Measurements from ENCODE around the gene SPG7.
"Not testable (repeated sequence)": the region's sequence is repeated elsewhere in the genome, so short reads cannot be mapped to it uniquely, and the experiment has no call there.

SPG7 gene

GRCh38 chr16:89564476-89565255 lies 56.5 kb downstream of the SPG7 start:
- no peak for DNase-seq (ENCODE audit: low read depth, low spot score)

GRCh38 chr16:89565256-89565505 lies 57.0 kb downstream of the SPG7 start:
- DNase-seq (ENCODE audit: low read depth, low spot score): no peak

DNA sequence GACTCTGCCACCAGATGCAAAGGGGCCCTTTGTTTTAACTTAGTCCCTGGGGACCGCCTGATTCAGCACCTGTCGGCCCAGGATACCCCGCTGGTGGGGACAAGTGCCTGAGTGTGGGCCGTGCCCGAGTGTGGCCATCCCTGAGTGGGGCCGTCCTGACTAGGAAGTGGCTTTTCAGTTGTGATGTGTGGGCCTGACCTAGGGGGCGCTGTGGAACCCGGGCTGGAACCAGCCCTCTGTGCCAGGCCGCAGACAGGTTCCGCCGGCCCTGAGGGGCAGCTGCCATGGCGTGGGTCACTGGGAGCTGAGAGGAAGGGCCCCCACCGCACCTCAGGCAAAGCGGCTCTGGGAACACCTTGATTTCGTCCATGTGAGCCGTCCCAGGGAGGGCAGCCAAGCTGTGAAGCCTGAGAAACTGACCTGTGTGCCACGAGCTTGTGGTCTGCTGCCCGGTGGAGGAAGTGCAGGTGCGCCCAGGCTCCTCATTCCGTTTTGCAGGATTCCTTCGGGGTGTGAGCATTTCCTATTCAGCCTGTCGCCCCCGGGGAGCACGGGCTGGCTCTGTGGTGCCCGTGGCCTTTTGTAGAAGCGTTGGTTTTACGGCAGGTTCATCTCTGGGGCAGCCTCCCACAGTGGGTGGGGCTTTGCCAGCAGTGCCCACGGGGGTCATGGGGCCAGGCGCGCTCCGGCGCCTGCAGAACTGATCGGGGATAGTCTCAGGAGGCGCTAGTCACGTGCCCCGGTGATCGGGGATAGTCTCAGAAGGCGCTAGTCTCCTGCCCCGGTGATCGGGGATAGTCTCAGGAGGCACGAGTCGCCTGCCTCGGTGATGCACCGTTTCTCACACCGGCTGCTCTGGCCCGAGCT lies 57.5 kb downstream of the SPG7 start:
- DNase-seq (ENCODE audit: low read depth, low spot score): no peak

DNA sequence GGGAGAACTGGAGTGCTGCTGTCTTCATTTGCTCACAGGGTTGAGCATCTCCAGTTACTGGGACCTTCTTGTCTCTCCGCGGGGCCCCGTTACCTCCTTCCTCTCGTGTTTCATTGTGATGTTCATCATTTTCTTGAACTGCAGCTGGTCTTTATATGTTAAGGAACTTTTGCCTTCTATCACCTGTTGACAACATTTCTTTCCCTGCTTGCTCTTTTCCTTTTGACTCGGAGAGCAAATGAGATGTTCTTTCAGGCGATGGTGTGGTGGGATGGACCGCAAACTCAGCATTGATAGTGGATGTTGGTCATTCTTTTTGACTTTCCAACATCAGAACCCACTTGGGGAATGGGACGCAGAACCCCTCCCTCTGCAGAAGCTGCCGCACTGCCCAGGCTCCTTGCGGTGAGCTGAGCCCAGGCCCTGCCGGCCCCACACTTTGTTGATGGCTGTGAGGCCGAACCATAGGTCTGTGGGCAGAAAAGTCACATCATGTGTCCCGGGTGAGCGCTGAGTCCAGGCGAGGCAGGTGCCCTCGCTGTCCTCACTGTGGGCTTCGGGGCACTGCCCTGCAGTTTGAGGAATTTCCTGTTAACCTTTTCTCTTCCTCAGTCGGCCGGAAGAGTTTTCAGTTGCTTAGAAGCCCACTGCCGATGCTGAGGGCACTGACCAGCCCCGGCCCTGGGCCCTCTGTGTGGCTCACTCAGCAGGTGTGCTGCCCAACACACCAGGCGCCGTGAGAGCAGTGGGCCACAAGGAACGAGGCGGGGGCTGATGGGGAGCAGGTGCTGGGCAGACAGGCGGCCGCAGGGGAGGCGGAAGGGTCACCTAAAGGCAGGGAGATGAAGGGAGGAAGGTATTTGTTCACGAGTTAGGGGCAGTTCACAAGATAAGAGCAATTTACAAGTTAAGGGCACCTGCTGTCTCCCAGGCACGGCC lies 59.7 kb downstream of the SPG7 start:
- no peak for DNase-seq (ENCODE audit: low read depth, low spot score)

GRCh38 chr16:89569506-89570341 lies 61.5 kb downstream of the SPG7 start:
- DNase-seq (ENCODE audit: low read depth, low spot score): no peak

GRCh38 chr16:89570342-89570923 lies 62.2 kb downstream of the SPG7 start:
- no peak for DNase-seq (ENCODE audit: low read depth, low spot score)

DNA sequence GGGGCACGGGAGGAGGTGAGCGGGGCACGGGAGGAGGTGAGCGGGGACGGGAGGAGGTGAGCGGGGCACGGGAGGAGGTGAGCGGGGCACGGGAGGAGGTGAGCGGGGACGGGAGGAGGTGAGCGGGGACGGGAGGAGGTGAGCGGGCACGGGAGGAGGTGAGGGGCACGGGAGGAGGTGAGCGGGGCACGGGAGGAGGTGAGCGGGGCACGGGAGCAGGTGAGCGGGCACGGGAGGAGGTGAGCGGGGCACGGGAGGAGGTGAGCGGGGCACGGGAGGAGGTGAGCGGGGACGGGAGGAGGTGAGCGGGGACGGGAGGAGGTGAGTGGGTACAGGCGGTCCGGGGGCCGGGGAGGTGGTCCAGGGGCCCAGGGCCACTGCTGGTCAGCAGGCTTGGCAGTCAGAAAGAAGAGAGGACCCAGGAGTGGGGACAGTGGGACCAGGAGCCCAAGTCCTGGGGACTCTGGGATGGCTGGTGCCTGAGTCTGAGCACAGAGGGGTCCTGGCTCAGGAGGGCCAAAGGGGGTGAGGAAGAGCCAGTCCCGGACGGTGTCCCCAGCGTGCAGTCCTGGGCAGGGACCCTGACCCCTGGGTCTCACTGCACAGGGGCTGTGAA lies 62.9 kb downstream of the SPG7 start:
- DNase-seq (ENCODE audit: low read depth, low spot score): not testable (repeated sequence)

DNA sequence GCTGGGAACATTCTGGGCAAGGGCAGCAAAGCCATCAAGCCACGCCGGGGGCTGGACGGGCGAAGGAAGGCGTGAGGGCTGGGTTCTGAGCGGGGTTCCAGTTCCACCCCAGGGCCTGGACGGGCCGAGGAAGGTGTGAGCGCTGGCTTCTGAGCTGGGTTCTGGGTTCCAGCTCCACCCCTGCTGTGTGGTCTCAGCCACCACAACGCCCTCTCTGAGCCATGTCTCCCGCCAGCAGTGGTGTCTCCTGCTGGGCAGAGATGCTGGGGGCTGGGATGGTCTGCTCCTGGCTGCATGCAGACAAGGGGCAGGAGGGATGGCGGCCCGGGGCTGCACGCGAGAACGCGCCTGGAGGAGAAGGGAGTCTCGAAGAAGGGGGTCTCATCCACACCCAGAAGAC lies 63.4 kb downstream of the SPG7 start:
- no peak for DNase-seq (ENCODE audit: low read depth, low spot score)

- no peak for DNase-seq (ENCODE audit: low read depth, low spot score)
Observed at GRCh38 chr16:89572073-89572484, 63.9 kb downstream of the SPG7 start.

- no peak for DNase-seq (ENCODE audit: low read depth, low spot score)
Observed at GRCh38 chr16:89572485-89573205, 64.4 kb downstream of the SPG7 start.

GRCh38 chr16:89573826-89574680 lies 65.8 kb downstream of the SPG7 start:
- DNase-seq (ENCODE audit: low read depth, low spot score): no peak

GRCh38 chr16:89574681-89575246 lies 66.6 kb downstream of the SPG7 start:
- DNase-seq (ENCODE audit: low read depth, low spot score): no peak

- no peak for DNase-seq (ENCODE audit: low read depth, low spot score)
Observed at GRCh38 chr16:89575247-89576152, 67.3 kb downstream of the SPG7 start, which contains the start of gene CPNE7. TSS of gene CPNE7 (plus strand) at chr16:89575758. CDS start at chr16:89575898, 140 bp downstream.

GRCh38 chr16:89576153-89577054 lies 68.2 kb downstream of the SPG7 start:
- DNase-seq (ENCODE audit: low read depth, low spot score): no peak

DNA sequence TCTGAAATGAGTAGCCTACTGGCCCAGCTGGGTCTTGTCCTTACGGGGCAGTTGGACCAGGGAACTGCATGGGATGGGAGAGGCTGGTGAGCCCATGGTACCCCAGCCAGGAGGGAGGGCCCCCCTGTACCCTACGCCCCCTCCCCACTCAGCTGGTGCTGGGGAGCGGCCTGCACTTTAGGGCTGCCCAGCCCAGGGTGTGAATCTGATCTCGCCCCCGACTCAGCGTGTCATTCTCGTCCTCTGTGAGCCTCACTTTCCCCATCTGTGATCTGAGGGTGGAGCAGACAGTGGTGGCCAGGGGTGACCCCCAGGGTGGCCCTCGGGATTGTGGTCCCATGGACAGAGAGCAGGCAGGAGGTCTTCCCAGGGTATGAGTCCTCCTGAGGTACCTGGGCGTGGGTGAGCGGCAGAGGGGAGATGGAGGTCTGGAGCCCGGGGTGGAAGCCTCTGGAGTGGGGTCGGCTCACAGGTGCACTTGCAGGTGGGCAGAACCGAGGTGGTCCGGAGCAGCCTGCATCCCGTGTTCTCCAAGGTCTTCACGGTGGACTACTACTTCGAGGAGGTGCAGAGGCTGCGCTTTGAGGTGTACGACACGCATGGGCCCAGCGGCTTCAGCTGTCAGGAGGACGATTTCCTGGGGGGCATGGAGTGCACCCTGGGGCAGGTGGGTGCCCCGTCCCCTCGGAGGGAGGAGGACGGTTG lies 69.0 kb downstream of the SPG7 start:
- no peak for DNase-seq (ENCODE audit: low read depth, low spot score)
